Ascending aorta (tissue), 2 donors: ENCODE results near the gene UNC5C. TPM values are rescaled to one million over a fixed set of nuclear protein-coding genes. Genes with fewer than 3 reads are reported as not detected.

Source experiments
- DNase-seq, 2 donors: peaks; one replicate each; pipeline ENCODE4 v3.0.0-alpha.2; 2019; ENCODE audit warnings: low spot score in 2 of 2
- H3K27ac ChIP-seq, 2 donors: fragments of 200-600 bp; sonication (generic); one replicate each; pipeline ENCODE4 v1.5.1; 2016 to 2017; ENCODE audit warnings: mild to moderate bottlenecking in 1 of 2
- H3K27me3 ChIP-seq: fragments of 200-600 bp; sonication (generic); one replicate; pipeline ENCODE4 v1.5.1; 2017
- H3K36me3 ChIP-seq, 2 donors: fragments of 200-600 bp; sonication (generic); one replicate each; pipeline ENCODE4 v1.5.1; 2016
- H3K4me1 ChIP-seq, 2 donors: fragments of 200-600 bp; sonication (generic); one replicate each; pipeline ENCODE4 v1.5.1; 2016 to 2017; ENCODE audit warnings: mild to moderate bottlenecking in 1 of 2
- H3K4me3 ChIP-seq, 2 donors: fragments of 200-600 bp; sonication (generic); one replicate each; pipeline ENCODE4 v1.5.1; 2016 to 2017; ENCODE audit warnings: mild to moderate bottlenecking in 1 of 2
- H3K9me3 ChIP-seq, 2 donors: fragments of 200-600 bp; sonication (generic); one replicate each; pipeline ENCODE4 v1.5.1; 2016
- intact Hi-C: fragments of 100-400 bp; cut with DNase I; formaldehyde crosslinking; loops from one replicate; pipeline ENCODE4 v1.15.1; 2023
- total RNA-seq: library from RNA; depleted of rRNA; stranded (reverse); fragments of >200 nt; gene quantifications from one replicate; pipeline ENCODE4 v1.1.0, GENCODE V29; 2016
- TF ChIP-seq, protein P1 (sequence below), 3 experiments: fragments of 200-600 bp in 2 of 3; fragments of 450-650 bp in 1 of 3; sonication (generic) in 2 of 3; IDR thresholded peaks; one replicate each; pipeline ENCODE4 v1.5.1; 2016 to 2019; ENCODE audit warnings: antibody characterized with exemption in 3 of 3, mild to moderate bottlenecking in 1 of 3, moderate library complexity in 1 of 3

The UNC5C gene
- total RNA-seq, 1 donor from 2014 or later = 13.3 TPM

DNA sequence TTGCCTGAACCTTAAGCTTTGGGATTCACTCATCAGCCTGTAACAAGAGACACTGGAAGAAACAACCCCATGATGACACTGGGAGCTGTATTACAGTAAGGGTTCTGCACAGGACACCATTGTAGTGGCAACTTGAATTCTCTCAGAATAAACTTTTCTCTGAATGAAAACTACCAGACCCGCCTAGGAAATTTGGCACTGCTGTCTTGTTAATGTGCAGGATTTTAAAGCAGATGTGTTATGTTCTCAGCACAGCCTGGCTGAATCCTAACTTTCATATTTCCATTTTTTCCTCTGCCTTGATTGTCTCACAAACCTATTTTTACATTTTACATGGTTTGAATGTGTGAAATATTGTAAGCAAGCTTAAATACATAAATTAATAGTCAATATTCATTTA lies 253.6 kb downstream of the UNC5C start:
- H3K4me1 ChIP-seq = no peaks in the 10 kb centered on the region
- intact Hi-C loops = no loop called here
- no peak for DNase-seq

DNA sequence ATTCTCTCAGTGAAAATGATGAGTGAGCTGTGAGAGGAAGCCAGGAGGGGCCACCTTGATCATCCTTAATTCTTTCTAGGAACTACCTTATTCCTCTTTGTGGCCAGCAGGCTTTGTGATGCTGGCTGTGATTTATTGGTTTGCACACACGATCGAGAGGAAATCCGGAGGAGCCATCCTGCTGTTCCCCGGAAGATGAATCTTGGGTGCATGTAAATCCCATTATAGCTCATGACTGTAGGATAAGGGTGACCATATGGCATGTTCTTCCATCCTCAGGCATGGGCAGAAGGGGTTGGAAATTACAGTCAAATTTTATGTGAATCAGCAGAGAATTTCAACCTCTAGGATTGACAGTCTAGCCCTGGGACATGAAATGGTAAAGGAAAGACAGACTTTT lies 254.5 kb downstream of the UNC5C start:
- Histone ChIP-seq H3K4me1 (no peaks in the 10 kb centered on the region), H3K9me3 (no peaks in the 10 kb centered on the region), H3K36me3 (no peaks in the 10 kb centered on the region), H3K27ac (no peak overlapping the region), H3K4me3 (no peak overlapping the region), H3K27me3 (no peaks in the 10 kb centered on the region)
- no peak for DNase-seq
- TF ChIP-seq, protein P1, sequence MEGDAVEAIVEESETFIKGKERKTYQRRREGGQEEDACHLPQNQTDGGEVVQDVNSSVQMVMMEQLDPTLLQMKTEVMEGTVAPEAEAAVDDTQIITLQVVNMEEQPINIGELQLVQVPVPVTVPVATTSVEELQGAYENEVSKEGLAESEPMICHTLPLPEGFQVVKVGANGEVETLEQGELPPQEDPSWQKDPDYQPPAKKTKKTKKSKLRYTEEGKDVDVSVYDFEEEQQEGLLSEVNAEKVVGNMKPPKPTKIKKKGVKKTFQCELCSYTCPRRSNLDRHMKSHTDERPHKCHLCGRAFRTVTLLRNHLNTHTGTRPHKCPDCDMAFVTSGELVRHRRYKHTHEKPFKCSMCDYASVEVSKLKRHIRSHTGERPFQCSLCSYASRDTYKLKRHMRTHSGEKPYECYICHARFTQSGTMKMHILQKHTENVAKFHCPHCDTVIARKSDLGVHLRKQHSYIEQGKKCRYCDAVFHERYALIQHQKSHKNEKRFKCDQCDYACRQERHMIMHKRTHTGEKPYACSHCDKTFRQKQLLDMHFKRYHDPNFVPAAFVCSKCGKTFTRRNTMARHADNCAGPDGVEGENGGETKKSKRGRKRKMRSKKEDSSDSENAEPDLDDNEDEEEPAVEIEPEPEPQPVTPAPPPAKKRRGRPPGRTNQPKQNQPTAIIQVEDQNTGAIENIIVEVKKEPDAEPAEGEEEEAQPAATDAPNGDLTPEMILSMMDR (IDR thresholded peaks at IDR 0.05) = no peak
- intact Hi-C loops = no loop called here

More for the DNA sequence above, 253.6 kb downstream of the UNC5C start:
- Histone ChIP-seq H3K27me3 (no peaks in the 10 kb centered on the region), H3K4me3 (no peak overlapping the region), H3K27ac (no peak overlapping the region), H3K36me3 (peaks cover 0 to 1% of the 10 kb centered on the region in 2 donors), H3K9me3 (no peaks in the 10 kb centered on the region)
- TF ChIP-seq, protein P1 (IDR thresholded peaks at IDR 0.05) = no peak

DNA sequence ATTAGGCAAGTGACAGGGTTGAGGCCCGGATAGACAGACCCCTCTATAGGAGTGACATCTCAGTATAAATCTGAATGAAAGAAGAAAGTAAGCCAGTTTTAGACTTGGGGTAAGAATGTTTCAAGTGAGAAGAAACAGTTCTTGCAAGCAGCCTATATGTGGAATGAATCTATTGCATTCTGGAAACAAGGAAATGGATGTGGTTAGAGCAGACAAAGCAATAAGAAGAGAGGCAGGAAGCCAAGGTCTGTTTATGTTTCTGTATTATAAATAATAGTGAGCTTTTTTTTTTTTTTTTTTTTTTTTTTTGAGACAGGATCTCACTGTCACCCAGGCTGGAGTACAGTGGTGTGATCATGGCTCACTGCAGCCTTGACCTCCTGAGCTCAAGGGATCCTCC lies 255.8 kb downstream of the UNC5C start:
- H3K27ac ChIP-seq = no peak overlapping the region
- H3K4me3 ChIP-seq = no peak overlapping the region
- H3K27me3 ChIP-seq = no peaks in the 10 kb centered on the region
- intact Hi-C loops = no loop called here
- DNase-seq = no peak
- H3K36me3 ChIP-seq = no peaks in the 10 kb centered on the region
- H3K9me3 ChIP-seq = no peaks in the 10 kb centered on the region
- TF ChIP-seq, protein P1 (IDR thresholded peaks at IDR 0.05) = no peak
- no peaks in the 10 kb centered on the region for H3K4me1 ChIP-seq

DNA sequence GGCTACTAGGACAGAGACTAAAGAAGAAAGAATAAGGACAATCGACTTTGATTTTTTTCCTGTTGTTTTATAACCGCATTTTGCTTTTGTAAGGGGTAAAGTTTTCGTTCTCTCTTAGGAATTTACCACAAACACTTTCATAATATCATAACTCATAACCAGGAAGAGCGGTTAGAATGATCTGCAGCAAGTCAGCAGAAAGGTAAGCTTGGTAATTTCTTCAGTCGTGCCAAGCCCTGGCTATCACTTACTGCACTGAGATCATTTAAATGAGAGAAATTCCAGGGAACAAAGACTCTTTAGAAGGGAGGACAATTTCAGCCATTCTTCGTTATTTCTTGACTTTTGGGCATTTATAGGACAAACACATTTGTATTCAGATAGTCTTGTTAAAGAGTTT lies 258.1 kb downstream of the UNC5C start:
- Histone ChIP-seq H3K9me3 (no peaks in the 10 kb centered on the region), H3K4me3 (no peak overlapping the region), H3K27me3 (no peaks in the 10 kb centered on the region), H3K27ac (no peak overlapping the region), H3K36me3 (no peaks in the 10 kb centered on the region), H3K4me1 (no peaks in the 10 kb centered on the region)
- TF ChIP-seq, protein P1 (IDR thresholded peaks at IDR 0.05) = no peak
- intact Hi-C loops = no loop called here
- no peak for DNase-seq

DNA sequence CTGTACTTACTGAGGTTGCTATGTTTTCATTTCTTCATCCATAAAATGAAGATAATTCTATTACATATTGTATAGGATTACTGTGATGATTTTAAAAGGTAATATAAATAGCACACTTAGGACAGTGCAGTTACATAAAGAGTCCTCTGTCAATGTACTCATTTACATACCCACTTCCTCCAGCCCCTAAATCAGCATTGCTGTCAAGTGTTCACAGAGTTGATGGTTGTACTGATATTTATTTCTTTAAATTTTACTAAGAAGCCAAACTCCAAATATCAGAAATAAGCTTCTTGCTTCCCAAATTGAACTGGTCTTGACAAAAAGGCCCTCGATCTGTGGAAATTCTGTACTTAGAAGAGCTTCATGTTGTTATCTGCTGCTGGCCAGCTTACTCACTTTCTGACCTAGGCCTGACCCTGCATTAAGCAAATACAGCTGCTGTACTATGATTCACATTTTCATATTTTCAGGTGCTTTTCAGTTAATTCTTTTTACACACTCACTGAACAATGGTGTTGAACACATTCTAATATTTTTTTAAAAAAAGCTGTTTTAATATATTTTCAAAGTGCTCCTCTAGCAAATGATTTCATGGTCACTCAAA lies 259.6 kb downstream of the UNC5C start:
- no peaks in the 10 kb centered on the region for H3K27me3 ChIP-seq
- TF ChIP-seq, protein P1 (IDR thresholded peaks at IDR 0.05) = no peak
- no peaks in the 10 kb centered on the region for H3K36me3 ChIP-seq
- H3K4me3 ChIP-seq = no peak overlapping the region
- H3K4me1 ChIP-seq = no peaks in the 10 kb centered on the region
- intact Hi-C loops = no loop called here
- DNase-seq = no peak
- no peak overlapping the region for H3K27ac ChIP-seq
- no peaks in the 10 kb centered on the region for H3K9me3 ChIP-seq

DNA sequence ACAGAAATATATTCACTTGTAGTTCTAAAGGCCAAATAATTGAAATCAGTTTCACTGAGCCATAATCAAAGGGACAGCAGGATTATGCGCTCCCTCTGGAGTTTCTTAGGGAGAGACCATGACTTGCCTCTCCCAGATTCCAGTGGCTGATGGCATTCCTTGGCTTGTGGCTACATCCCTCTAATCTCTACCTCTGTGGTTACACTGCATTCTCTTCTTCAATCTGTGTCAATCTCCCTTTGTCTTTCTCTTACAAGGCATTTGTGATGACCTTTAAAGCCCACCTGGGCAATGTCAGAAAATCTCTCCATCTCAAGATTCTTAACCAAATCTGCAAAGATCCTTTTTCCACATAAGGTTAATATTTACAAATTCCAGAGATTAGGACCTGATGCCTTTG lies 260.2 kb downstream of the UNC5C start:
- Histone ChIP-seq H3K27ac (no peak overlapping the region), H3K9me3 (no peaks in the 10 kb centered on the region), H3K4me3 (no peak overlapping the region), H3K27me3 (no peaks in the 10 kb centered on the region), H3K36me3 (no peaks in the 10 kb centered on the region), H3K4me1 (no peaks in the 10 kb centered on the region)
- intact Hi-C loops = no loop called here
- no peak for DNase-seq
- TF ChIP-seq, protein P1 (IDR thresholded peaks at IDR 0.05) = no peak
